SK-N-SH (cell line): ENCODE data around the gene GRK3.

ENCODE experiments used
- CTCF ChIP-seq: fragments of 200-600 bp; sonication (generic); IDR thresholded peaks from 2 replicates; pipeline ENCODE4 v1.6.1; 2017; ENCODE audit warnings: antibody characterized with exemption, mild to moderate bottlenecking, moderate library complexity
- EP300 ChIP-seq, 2 experiments: IDR thresholded peaks; 2 replicates each; pipeline versions ENCODE4 v1.4.0 to v1.6.1; 2012; ENCODE audit warnings: borderline replicate concordance in 1 of 2, low read depth in 1 of 2, low read length in 1 of 2
- FOSL2 ChIP-seq: IDR thresholded peaks from 2 replicates; pipeline ENCODE4 v1.4.0; 2012; ENCODE audit warnings: low read depth, mild to moderate bottlenecking, moderate library complexity, borderline replicate concordance
- FOXM1 ChIP-seq: IDR thresholded peaks from 2 replicates; pipeline ENCODE4 v1.4.0; 2012; ENCODE audit warnings: low read depth, mild to moderate bottlenecking
- GABPA ChIP-seq: IDR thresholded peaks from 2 replicates; pipeline ENCODE4 v1.4.0; 2012; ENCODE audit warnings: low read depth, mild to moderate bottlenecking
- NRF1 ChIP-seq: IDR thresholded peaks from 2 replicates; pipeline ENCODE4 v1.6.1; 2012; ENCODE audit warnings: low read depth, mild to moderate bottlenecking, low read length
- POLR2AphosphoS5 ChIP-seq: IDR thresholded peaks from 2 replicates; pipeline ENCODE4 v1.6.1; 2012; ENCODE audit warnings: low read depth, low read length
- RAD21 ChIP-seq: IDR thresholded peaks from 2 replicates; pipeline ENCODE4 v1.6.1; 2012; ENCODE audit warnings: mild to moderate bottlenecking, low read length
- RFX5 ChIP-seq: IDR thresholded peaks from 2 replicates; pipeline ENCODE4 v1.6.1; 2012; ENCODE audit warnings: mild to moderate bottlenecking, improper control_type of control experiment, low read length
- RXRA ChIP-seq: IDR thresholded peaks from 2 replicates; pipeline ENCODE4 v1.4.0; 2012; ENCODE audit warnings: low read depth, mild to moderate bottlenecking, borderline replicate concordance
- SIN3A ChIP-seq: IDR thresholded peaks from 2 replicates; pipeline ENCODE4 v1.6.1; 2012; ENCODE audit warnings: low read depth, mild to moderate bottlenecking, low read length, moderate library complexity, borderline replicate concordance
- TAF1 ChIP-seq: IDR thresholded peaks from 2 replicates; pipeline ENCODE4 v1.6.1; 2012; ENCODE audit warnings: low read depth, mild to moderate bottlenecking, low read length, moderate library complexity, borderline replicate concordance
- YY1 ChIP-seq: IDR thresholded peaks from 2 replicates; pipeline ENCODE4 v1.4.0; 2012; ENCODE audit warnings: low read depth, mild to moderate bottlenecking
- TF ChIP-seq, protein P1 (sequence below): IDR thresholded peaks from 2 replicates; pipeline ENCODE4 v1.6.1; 2012; ENCODE audit warnings: mild to moderate bottlenecking, low read depth, low read length, moderate library complexity

- TF ChIP-seq CTCF (no peak), YY1 (no peak), NRF1 (no peak), FOXM1 (no peak), POLR2AphosphoS5 (no peak), EP300 (IDR thresholded peaks at IDR 0.05; ENCODE audit: borderline replicate concordance in 1 of 2, low read depth in 1 of 2, low read length in 1 of 2) (no peak), RAD21 (no peak), RXRA (no peak), TAF1 (no peak), SIN3A (no peak), GABPA (no peak), RFX5 (no peak), FOSL2 (no peak)
- TF ChIP-seq, protein P1, sequence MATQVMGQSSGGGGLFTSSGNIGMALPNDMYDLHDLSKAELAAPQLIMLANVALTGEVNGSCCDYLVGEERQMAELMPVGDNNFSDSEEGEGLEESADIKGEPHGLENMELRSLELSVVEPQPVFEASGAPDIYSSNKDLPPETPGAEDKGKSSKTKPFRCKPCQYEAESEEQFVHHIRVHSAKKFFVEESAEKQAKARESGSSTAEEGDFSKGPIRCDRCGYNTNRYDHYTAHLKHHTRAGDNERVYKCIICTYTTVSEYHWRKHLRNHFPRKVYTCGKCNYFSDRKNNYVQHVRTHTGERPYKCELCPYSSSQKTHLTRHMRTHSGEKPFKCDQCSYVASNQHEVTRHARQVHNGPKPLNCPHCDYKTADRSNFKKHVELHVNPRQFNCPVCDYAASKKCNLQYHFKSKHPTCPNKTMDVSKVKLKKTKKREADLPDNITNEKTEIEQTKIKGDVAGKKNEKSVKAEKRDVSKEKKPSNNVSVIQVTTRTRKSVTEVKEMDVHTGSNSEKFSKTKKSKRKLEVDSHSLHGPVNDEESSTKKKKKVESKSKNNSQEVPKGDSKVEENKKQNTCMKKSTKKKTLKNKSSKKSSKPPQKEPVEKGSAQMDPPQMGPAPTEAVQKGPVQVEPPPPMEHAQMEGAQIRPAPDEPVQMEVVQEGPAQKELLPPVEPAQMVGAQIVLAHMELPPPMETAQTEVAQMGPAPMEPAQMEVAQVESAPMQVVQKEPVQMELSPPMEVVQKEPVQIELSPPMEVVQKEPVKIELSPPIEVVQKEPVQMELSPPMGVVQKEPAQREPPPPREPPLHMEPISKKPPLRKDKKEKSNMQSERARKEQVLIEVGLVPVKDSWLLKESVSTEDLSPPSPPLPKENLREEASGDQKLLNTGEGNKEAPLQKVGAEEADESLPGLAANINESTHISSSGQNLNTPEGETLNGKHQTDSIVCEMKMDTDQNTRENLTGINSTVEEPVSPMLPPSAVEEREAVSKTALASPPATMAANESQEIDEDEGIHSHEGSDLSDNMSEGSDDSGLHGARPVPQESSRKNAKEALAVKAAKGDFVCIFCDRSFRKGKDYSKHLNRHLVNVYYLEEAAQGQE: no peak
Measured at GRCh38 chr22:25629613-25630012, 65.1 kb downstream of the GRK3 start.
